Lower leg skin (tissue), 3 donors: Measurements from ENCODE around the gene BRSK1.

Source experiments
- CTCF ChIP-seq, 3 donors: fragments of 450-650 bp; IDR thresholded peaks; one replicate each; pipeline ENCODE4 v1.5.1; 2016; ENCODE audit warnings: antibody characterized with exemption in 3 of 3, mild to moderate bottlenecking in 3 of 3, moderate library complexity in 2 of 3
- POLR2A ChIP-seq, 2 donors: fragments of 450-650 bp; IDR thresholded peaks; one replicate each; pipeline ENCODE4 v1.6.1; 2016 to 2017; ENCODE audit warnings: antibody characterized with exemption in 2 of 2, mild to moderate bottlenecking in 1 of 2, moderate library complexity in 1 of 2

GRCh38 chr19:55246462-55247451 lies 37.0 kb upstream of the BRSK1 start:
- TF ChIP-seq CTCF (IDR thresholded peaks at IDR 0.05) (no peak), POLR2A (IDR thresholded peaks at IDR 0.05) (no peak)
